GM19452 (cell line): ENCODE data around the gene ACAP1.

ENCODE experiments used
- ATAC-seq: cut with Tn5 transposase; IDR thresholded peaks from one replicate; pipeline ENCODE4 v1.9.1; 2021; ENCODE audit not compliant: unreplicated experiment

Gene ACAP1

GRCh38 chr17:7311110-7311705, 25.1 kb upstream of the ACAP1 start:
- no peak for ATAC-seq

GRCh38 chr17:7312432-7313087, 23.8 kb upstream of the ACAP1 start:
- no peak for ATAC-seq

- no peak for ATAC-seq
These were observed 23.0 kb upstream of the ACAP1 start for GRCh38 chr17:7313088-7313889.

GRCh38 chr17:7313890-7314718, 22.2 kb upstream of the ACAP1 start:
- ATAC-seq = no peak

- ATAC-seq = peak; percentile 70
These were observed 21.4 kb upstream of the ACAP1 start, which contains the start of gene GPS2 for GRCh38 chr17:7314719-7315569. TSS of gene GPS2 (minus strand) at chr17:7315360. CDS start at chr17:7315052, 308 bp downstream.

GRCh38 chr17:7315570-7316235, 20.6 kb upstream of the ACAP1 start:
- ATAC-seq = no peak

DNA sequence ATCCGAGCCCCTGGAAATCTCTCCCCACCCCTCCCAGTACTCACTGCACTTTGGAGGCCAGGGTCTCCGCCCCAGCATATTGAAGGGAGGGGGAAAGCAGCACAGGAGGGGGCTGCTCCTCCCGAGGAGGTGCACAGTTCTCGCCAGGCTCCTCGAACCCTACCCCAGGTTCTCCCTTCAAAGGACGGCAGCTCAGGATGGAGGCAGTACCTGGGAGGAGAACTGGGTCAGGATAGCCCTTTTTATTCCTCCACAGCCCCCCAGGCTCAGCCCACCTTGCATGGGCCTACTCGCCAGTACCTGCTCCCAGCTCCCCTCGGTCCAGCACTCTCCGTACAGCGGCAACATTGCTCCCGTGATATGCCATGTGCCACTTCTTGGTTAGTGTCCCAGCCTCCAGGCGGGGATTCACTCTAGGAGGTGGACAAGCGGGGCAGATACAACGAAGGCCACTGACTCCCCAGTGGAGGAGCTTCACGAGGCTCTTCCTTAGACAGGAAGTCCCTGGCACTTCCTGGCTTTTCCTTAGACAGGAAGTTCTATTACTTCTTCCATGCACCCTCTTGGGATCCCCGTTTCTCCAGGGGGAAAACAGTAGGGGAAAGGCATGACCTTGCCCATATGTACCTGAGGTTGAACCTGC, 19.0 kb upstream of the ACAP1 start:
- ATAC-seq = no peak

GRCh38 chr17:7318121-7318860, 18.0 kb upstream of the ACAP1 start:
- ATAC-seq = no peak

GRCh38 chr17:7321466-7321865, 14.9 kb upstream of the ACAP1 start:
- ATAC-seq = no peak

GRCh38 chr17:7322520-7323194, 13.7 kb upstream of the ACAP1 start:
- no peak for ATAC-seq

GRCh38 chr17:7323731-7324437, 12.4 kb upstream of the ACAP1 start:
- no peak for ATAC-seq

- ATAC-seq = no peak
These were observed 11.9 kb upstream of the ACAP1 start for GRCh38 chr17:7324438-7324779.

- no peak for ATAC-seq
These were observed 11.2 kb upstream of the ACAP1 start for GRCh38 chr17:7325031-7325528.

DNA sequence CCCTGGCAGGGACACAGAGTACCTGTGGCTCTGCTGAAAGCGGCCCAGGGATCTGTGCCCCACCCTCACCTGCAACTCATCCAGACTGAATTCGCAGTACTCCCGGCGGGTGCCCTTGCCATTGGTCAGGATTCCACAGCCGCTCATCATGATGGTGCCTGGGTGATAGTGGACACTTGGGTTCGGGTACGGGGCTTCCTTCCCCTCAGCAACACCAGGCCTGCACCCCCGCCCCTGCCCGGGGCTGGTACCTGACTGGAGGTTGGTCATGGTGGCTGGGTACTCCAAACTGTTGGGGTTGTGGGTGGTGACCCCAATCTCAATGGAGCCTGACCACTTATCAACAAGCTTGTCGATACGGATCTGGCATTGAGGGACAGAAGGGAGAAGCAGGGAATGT, 10.1 kb upstream of the ACAP1 start:
- ATAC-seq = no peak

- no peak for ATAC-seq
These were observed 9.3 kb upstream of the ACAP1 start for GRCh38 chr17:7327056-7327455.

- no peak for ATAC-seq
These were observed 8.8 kb upstream of the ACAP1 start for GRCh38 chr17:7327501-7327900.

GRCh38 chr17:7328009-7328408, 8.3 kb upstream of the ACAP1 start:
- no peak for ATAC-seq
